Esophagus muscularis mucosa (tissue), 4 donors: ENCODE measurements around the gene DOK4. TPM values are rescaled to one million over a fixed set of nuclear protein-coding genes. Genes with fewer than 3 reads are reported as not detected.

Experiments used
- DNase-seq: peaks from one replicate; pipeline ENCODE4 v3.0.0-alpha.2; 2017; ENCODE audit errors: extremely low spot score
- H3K27ac ChIP-seq, 4 donors: fragments of 200-600 bp; sonication (generic); replicated peaks in 1 of 4; 1 replicate in 3 of 4; 2 replicates in 1 of 4; pipeline ENCODE4 v1.5.1; 2016 to 2019; ENCODE audit warnings: mild to moderate bottlenecking in 1 of 4
- H3K27me3 ChIP-seq, 4 donors: fragments of 200-600 bp; sonication (generic); one replicate each; pipeline versions ENCODE4 v1.5.1 to v1.6.0; 2016 to 2019
- H3K36me3 ChIP-seq, 4 donors: fragments of 200-600 bp; sonication (generic); one replicate each; pipeline ENCODE4 v1.5.1; 2016 to 2019
- H3K4me1 ChIP-seq, 4 donors: fragments of 200-600 bp; sonication (generic); one replicate each; pipeline ENCODE4 v1.5.1; 2016 to 2019
- H3K4me3 ChIP-seq, 4 donors: fragments of 200-600 bp; sonication (generic); 1 replicate in 2 of 4; 2 replicates in 2 of 4; pipeline ENCODE4 v1.5.1; 2016 to 2019; ENCODE audit warnings: mild to moderate bottlenecking in 4 of 4, moderate library complexity in 1 of 4
- H3K9me3 ChIP-seq, 4 donors: fragments of 200-600 bp; sonication (generic); 1 replicate in 3 of 4; 2 replicates in 1 of 4; pipeline ENCODE4 v1.5.1; 2016 to 2019
- EP300 ChIP-seq: sonication (generic); formaldehyde crosslinking; IDR thresholded peaks from one replicate; pipeline ENCODE4 v1.6.1; 2017; ENCODE audit warnings: antibody characterized with exemption
- POLR2A ChIP-seq: fragments of 450-650 bp; IDR thresholded peaks from one replicate; pipeline ENCODE4 v1.6.1; 2017; ENCODE audit warnings: antibody characterized with exemption, moderate library complexity, mild to moderate bottlenecking, low read depth
- POLR2AphosphoS5 ChIP-seq, 2 donors: sonication (generic); formaldehyde crosslinking; IDR thresholded peaks; one replicate each; pipeline ENCODE4 v1.6.1; 2017; ENCODE audit warnings: antibody characterized with exemption in 2 of 2
- WGBS: methylation state at CpG from one replicate; pipeline ENCODE4 v1.1.5; 2018; 5-methylcytosine and 5-hydroxymethylcytosine counted together
- intact Hi-C: fragments of 100-400 bp; cut with DNase I; formaldehyde crosslinking; loops from one replicate; pipeline ENCODE4 v1.15.1; 2023
- total RNA-seq, 4 donors: library from RNA; depleted of rRNA; stranded (reverse); fragments of >200 nt; gene quantifications; one replicate each; pipeline versions ENCODE4 v1.1.0 to v1.2.1, GENCODE V29; 2016
- TF ChIP-seq, protein P1 (sequence below), 3 experiments: fragments of 200-600 bp in 2 of 3; fragments of 450-650 bp in 1 of 3; sonication (generic) in 2 of 3; IDR thresholded peaks; one replicate each; pipeline ENCODE4 v1.5.1; 2017 to 2019; ENCODE audit warnings: antibody characterized with exemption in 3 of 3, mild to moderate bottlenecking in 2 of 3, moderate library complexity in 1 of 3

DOK4 gene
- total RNA-seq, 4 donors from 2014 or later, result 14.5 to 36.7 (median 29.4) TPM

DNA sequence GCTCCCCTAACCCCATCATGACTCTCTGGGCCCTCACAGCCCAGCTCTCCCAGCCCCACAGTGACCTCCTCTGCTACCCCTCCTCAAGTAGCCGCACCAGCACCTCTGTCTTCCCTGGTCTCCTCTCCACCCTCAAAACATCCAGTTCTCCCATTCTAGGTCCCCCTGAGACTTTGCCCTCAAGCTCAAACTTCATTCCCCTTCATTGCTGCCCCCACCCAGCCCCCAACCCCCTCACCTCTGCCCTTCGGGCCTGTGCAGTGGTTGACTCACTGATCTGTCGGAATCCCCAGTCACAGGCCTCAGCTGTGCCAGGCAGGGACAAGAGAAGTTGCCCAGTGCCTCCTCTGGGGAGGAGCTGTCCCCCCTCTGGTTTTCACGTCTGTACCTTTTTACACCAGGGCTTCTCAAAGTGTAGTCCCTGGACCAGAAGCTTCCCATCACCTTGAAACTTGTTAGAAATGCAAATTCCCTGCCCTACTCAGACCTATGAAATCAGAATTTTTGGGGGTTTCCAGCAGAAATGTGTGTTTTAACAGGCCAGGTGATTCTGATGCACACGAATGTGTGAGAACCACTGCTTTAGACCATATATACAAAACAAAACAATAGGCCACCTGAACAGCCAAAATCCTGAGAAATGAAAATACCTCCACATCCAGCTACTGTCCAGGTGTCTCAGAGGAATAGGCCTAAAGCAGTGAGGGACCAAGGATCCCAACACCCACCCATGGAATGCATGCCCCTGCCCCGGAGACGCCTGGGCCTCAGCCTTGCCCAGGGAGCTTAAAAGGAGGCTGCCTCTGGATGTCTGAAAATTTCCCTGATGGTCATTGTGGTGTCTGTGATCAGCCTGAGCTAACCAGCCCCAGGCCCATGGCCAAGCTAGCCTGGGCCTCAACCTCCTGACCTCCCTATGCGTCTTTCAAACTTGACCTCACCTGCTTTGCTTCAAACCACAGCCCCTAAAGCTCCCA is 853 bp upstream of the DOK4 start:
- Histone ChIP-seq H3K27me3 (no peaks in the 10 kb centered on the region), H3K4me1 (peaks cover 18 to 36% (median 28%) of the 10 kb centered on the region in 4 donors), H3K9me3 (no peaks in the 10 kb centered on the region), H3K36me3 (no peaks in the 10 kb centered on the region), H3K4me3 (peak overlapping the region; percentile 73 to 81 (median 80)), H3K27ac (peak overlapping the region; percentile 49 to 76 (median 72))
- WGBS, result 80% methylated on average over 7 of the region's 8 CpGs
- TF ChIP-seq EP300, result no peak
- no peak for TF ChIP-seq POLR2AphosphoS5 (IDR thresholded peaks at IDR 0.05)
- no peak for TF ChIP-seq POLR2A
- TF ChIP-seq, protein P1, sequence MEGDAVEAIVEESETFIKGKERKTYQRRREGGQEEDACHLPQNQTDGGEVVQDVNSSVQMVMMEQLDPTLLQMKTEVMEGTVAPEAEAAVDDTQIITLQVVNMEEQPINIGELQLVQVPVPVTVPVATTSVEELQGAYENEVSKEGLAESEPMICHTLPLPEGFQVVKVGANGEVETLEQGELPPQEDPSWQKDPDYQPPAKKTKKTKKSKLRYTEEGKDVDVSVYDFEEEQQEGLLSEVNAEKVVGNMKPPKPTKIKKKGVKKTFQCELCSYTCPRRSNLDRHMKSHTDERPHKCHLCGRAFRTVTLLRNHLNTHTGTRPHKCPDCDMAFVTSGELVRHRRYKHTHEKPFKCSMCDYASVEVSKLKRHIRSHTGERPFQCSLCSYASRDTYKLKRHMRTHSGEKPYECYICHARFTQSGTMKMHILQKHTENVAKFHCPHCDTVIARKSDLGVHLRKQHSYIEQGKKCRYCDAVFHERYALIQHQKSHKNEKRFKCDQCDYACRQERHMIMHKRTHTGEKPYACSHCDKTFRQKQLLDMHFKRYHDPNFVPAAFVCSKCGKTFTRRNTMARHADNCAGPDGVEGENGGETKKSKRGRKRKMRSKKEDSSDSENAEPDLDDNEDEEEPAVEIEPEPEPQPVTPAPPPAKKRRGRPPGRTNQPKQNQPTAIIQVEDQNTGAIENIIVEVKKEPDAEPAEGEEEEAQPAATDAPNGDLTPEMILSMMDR (IDR thresholded peaks at IDR 0.05), result no peak
- intact Hi-C loops, result loop anchor here (5.0 kb wide), 1 partner anchor 50 kb away; the partner anchor contains the start of gene CCDC102A
- no peak for DNase-seq

DNA sequence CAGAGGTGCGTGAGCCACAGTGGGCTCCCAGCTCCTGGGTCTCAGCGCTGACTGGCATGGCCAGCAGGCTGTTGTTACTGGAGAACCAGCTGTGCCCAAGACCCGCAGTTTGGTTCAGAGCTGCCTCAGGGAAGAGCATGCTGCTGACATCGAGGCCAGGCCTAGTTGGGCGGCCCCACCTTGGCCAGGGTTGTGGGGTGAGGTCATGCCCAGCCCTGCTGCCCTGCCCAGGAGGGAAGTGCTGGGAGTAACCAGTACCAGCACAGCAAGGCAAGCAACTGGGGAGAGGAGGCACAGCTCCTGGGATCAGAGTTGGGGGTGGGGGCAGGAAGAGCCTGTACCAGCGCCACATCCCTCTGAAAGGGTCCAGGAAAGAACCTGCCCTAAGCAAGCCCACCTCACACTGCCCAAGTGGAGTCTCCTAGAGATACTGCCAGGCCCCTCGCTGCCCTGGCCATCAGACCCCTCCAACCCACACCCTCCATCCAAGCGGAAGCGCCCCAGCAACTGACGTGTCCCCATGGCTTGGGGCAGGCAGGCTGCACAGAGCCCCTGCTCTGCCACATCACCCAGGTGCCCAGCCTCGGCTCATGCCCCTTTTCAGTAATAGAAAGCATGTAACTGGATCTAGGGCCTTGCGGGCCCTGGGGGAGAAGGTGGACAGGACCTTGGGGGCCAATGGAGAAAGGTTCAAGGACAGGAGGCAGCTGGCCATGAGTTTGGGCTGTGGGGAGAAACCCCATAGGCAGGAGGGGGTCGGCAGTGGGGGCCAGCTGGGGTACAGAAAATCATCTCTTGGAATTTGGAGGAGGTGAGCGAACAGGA is 990 bp downstream of the DOK4 start:
- WGBS, result 64% methylated on average over 10 of the region's 14 CpGs

DNA sequence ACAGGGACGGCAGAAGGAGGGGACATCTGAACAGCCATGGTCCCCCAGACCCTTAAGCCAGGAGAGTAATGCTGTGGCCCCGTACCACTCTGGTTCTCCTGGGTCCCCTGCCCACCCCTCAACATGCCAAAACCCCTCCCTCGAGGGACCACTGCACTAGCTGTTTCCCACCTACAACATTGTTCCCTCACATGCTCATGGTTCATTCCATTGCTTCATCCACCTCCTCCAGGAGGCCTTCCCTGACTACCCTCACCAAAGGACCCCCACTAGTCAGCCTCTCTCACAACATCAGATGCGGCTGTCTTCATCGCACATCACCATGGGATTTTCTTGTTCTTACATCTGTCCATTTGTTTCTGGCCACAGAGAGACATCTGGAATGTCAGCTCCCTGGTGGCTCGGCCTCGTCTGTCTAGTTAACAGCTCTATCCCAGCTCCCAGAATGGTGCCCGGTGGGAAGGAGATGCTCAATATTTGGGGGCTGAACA is 1.7 kb downstream of the DOK4 start:
- Histone ChIP-seq H3K36me3 (no peaks in the 10 kb centered on the region), H3K9me3 (no peaks in the 10 kb centered on the region), H3K4me3 (no peak overlapping the region), H3K27me3 (no peaks in the 10 kb centered on the region), H3K4me1 (peaks cover 28 to 50% (median 40%) of the 10 kb centered on the region in 4 donors), H3K27ac (peak overlapping the region in 1 of 4 donors; percentile 78)
- 95% methylated on average over 7 of the region's 8 CpGs for WGBS
- DNase-seq, result no peak
- TF ChIP-seq, protein P1 (IDR thresholded peaks at IDR 0.05), result no peak
- TF ChIP-seq EP300 (no peak), POLR2A (no peak), POLR2AphosphoS5 (IDR thresholded peaks at IDR 0.05) (no peak)
- intact Hi-C loops, result loop anchor here (5.0 kb wide), 2 partner anchors 33 to 53 kb away; partner anchors contain the start of gene CCDC102A

More for the DNA sequence above, 990 bp downstream of the DOK4 start:
- Histone ChIP-seq H3K4me3 (peak overlapping the region; percentile 73 to 81 (median 80)), H3K9me3 (no peaks in the 10 kb centered on the region), H3K36me3 (no peaks in the 10 kb centered on the region), H3K4me1 (peaks cover 21 to 43% (median 33%) of the 10 kb centered on the region in 4 donors), H3K27ac (peak overlapping the region; percentile 70 to 78 (median 74)), H3K27me3 (no peaks in the 10 kb centered on the region)
- DNase-seq, result no peak
- no peak for TF ChIP-seq POLR2AphosphoS5 (IDR thresholded peaks at IDR 0.05)
- intact Hi-C loops, result loop anchor here (5.0 kb wide), 1 partner anchor 52 kb away; the partner anchor contains the start of gene CCDC102A

DNA sequence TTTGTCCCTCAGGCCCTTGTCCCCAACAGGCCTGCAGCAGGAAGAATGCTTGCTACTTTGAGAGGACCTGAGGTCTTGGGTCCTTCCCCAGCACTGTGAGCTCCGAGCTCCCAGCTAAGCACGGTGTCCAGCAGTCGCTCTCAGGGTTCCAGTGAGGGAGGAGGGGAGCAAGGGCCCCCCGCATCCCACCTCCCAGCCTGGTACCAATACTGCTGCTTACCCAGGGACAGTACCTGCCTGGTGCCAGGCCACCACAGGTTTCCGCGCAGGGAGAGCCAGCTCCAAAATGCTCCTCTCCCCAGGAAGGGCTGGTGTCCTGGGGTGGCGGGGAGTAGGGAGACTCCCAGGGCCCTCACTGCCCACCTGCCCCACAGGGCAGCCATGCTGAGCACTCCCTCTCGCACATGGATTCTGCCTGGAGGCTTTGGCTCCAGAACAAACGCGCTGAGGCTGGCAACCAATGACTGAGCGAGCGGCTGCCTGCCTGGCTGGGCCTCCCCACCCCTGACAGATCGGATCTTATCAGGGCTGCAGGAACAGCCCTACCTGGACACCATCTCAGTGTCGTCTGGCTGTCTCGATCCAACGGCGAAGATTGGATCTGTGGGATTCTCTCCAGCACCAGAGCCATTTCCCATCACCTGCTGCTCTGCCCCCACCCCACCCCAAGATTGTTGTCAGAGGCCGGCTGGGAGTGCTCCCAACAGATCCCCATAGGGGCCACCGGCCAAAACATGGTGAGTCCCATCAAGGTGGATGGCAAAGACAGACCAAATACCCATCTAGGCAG is 2.4 kb downstream of the DOK4 start:
- H3K27ac ChIP-seq, result no peak overlapping the region
- peaks cover 31 to 57% (median 47%) of the 10 kb centered on the region in 4 donors for H3K4me1 ChIP-seq
- H3K9me3 ChIP-seq, result no peaks in the 10 kb centered on the region

More for the DNA sequence above, 2.4 kb downstream of the DOK4 start:
- Histone ChIP-seq H3K4me3 (no peak overlapping the region), H3K36me3 (no peaks in the 10 kb centered on the region), H3K27me3 (no peaks in the 10 kb centered on the region)
- DNase-seq, result no peak
- intact Hi-C loops, result loop anchor here (5.0 kb wide), 1 partner anchor 33 kb away; no protein-coding TSS in a partner anchor
- TF ChIP-seq POLR2A, result no peak
- 92% methylated on average over 19 of the region's 19 CpGs for WGBS
